GM19193 (cell line): ENCODE results near the gene ADAM15.

ENCODE experiments used
- POLR2A ChIP-seq: IDR thresholded peaks from 4 replicates; pipeline ENCODE4 v1.6.1; 2011; ENCODE audit not compliant: insufficient read depth, insufficient read length; ENCODE audit errors: extremely low read depth

ADAM15 gene

GRCh38 chr1:155049651-155050559 lies 1.2 kb upstream of the ADAM15 start:
- TF ChIP-seq POLR2A = no peak

GRCh38 chr1:155051342-155051776 lies 243 bp downstream of the ADAM15 start:
- peak; percentile 52 for TF ChIP-seq POLR2A

GRCh38 chr1:155051777-155052398 lies 772 bp downstream of the ADAM15 start:
- no peak for TF ChIP-seq POLR2A

GRCh38 chr1:155052439-155053395 lies 1.6 kb downstream of the ADAM15 start:
- TF ChIP-seq POLR2A = no peak

- TF ChIP-seq POLR2A = no peak
These were observed 2.5 kb downstream of the ADAM15 start for GRCh38 chr1:155053531-155054105.

GRCh38 chr1:155057104-155057503 lies 6.0 kb downstream of the ADAM15 start:
- no peak for TF ChIP-seq POLR2A

- TF ChIP-seq POLR2A = no peak
These were observed 6.7 kb downstream of the ADAM15 start for GRCh38 chr1:155057788-155058211.

GRCh38 chr1:155060736-155061135 lies 9.6 kb downstream of the ADAM15 start:
- no peak for TF ChIP-seq POLR2A

GRCh38 chr1:155061381-155062150 lies 10.4 kb downstream of the ADAM15 start:
- no peak for TF ChIP-seq POLR2A

GRCh38 chr1:155062151-155062686 lies 11.1 kb downstream of the ADAM15 start:
- no peak for TF ChIP-seq POLR2A

GRCh38 chr1:155062702-155063411 lies 11.7 kb downstream of the ADAM15 start:
- TF ChIP-seq POLR2A = no peak

- peak; percentile 68 for TF ChIP-seq POLR2A
These were observed 12.5 kb downstream of the ADAM15 start, which contains the start of gene EFNA4 for GRCh38 chr1:155063550-155064110. TSS of gene EFNA4 (plus strand) at chr1:155063740. CDS start at chr1:155063824, 84 bp downstream.
